DMS53 treated with DMSO at 0.1 percent for 48 hours (cell line): Measurements from ENCODE around the gene TSPAN32.

Experiments
- DNase-seq: peaks from one replicate; lab custom pipeline; 2025; ENCODE audit not compliant: unreplicated experiment; lab: John Stamatoyannopoulos, UW

The TSPAN32 gene

DNA sequence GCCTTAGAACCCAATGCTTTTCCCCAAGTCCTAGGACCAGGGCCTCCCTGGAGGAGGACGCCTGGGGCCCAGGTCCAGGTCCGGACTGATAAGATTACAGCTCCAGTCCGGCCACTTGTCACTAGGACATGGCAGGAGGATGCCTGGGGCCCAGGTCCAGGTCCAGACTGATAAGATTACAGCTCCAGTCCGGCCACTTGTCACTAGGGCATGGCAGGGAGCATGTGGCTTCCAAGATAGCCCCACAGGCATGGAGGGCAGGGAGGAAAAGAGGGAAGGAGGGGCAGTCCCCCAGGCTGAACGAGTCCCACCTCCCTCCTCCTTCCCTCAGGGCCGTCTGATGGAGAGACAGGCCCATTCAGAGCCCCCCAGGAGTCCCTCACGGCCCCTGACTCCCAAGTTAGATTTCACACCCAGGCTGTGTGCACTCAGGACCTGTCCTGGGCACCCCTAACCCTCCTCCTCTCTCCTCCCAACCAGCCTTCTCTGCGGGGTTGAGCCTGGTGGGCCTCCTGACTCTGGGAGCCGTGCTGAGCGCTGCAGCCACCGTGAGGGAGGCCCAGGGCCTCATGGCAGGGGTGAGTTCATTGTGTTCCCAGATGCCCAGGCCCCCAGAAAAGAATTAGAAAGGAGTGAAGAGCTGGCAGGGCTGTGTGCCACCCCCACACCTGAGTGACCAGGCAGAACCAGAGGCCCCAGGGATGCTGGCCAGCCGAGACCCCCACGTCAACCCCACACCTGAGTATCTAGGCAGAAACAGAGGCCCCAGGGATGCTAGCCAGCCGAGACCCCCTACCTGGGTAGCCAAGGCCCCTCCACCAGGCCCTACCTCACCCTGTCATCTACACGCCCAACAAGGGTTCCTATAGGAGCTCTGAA, 2.1 kb downstream of the TSPAN32 start:
- DNase-seq, result no peak

GRCh38 chr11:2304506-2305139, 2.8 kb downstream of the TSPAN32 start:
- no peak for DNase-seq

DNA sequence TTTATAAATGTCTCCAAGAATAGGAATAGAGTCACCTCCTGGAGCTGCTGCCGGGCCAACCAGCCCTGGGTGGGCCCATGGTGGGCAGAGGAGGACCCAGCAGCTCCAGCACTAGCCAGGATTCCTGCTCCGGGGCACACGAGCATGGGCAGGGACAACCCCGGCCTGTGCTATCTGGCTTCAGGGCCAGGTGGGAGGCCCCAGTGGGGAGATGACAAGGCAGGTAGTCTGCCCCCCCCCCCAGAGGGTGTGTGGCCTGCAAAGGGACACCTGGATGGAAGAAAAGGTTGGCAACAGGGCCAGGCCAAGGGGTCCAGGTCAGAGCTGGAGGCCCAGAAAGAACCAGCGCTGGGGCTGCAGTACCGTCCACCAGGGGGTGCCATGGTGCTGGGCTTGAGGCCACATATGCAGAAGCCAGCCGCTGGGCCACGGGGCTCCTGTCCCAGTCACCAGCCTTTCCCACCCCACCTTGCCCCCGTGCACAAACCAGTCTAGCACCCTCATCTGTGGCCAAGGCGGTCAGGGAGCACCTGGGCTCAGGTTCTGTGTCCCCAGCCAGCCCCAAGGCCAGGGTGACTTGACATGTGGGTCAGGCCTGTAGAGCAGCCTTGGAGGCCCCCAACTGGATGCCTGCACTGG, 3.4 kb downstream of the TSPAN32 start:
- DNase-seq, result peak; percentile 55

GRCh38 chr11:2305788-2306451, 4.1 kb downstream of the TSPAN32 start:
- DNase-seq, result no peak

DNA sequence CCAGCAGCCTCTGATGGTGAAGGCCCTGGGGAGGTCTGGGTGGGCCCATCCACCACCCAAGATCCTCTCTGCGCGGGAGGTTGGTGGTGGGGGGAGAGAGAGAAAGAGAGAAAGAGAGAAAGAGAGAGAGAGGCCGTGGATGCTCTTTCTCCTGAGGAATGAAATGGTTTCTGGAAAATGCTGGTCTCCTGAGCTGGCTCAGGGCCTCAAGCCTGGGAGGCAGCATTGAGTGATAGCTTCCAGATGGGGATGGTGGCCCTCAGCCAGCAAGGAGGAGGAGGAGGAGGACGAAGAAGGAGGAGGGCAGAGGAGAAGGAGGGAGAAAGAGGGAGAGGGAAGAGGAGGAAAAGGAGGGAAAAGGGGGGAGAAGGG, 4.6 kb downstream of the TSPAN32 start:
- DNase-seq, result no peak

GRCh38 chr11:2306877-2307500, 5.2 kb downstream of the TSPAN32 start:
- DNase-seq, result no peak

DNA sequence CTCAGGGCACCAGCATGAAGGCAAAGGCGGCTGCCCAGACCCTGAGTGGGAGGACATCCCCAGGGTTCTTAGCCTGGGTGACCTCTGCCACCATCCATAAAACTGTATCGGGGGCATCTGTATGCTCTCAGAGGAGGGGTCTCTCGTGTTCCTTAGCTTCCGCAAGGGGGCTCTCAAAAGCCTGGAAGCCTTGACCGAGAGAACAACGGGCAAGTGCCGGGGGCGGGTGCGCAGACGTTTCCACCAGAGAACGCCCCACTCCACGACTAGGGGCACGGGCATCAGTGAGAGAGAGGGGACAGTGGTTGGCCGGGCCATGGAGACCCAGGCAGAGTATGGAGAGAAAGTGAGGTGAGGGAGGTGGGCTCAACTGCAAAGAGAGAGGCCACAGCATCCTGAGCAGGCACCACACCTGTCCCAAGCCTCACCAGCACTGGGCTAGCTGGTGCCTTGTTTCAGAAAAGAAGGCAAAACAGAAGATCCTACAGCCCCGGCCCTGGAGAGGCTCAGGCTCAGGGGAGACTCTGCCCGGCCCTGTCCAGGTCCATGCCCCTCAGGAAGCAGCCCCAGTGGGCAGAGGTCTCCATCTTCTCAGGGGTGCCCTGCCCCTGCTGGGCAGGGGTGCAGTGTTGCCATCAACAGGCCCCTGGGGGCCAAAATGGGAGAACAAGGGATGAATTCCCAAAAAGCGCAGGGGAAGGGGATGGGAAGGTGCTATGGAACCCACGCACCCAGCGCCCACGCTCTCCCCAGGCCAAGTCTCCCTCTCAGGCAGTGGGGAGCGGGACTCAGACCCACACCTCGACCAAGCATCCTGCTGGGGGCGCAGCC, 5.9 kb downstream of the TSPAN32 start:
- DNase-seq, result no peak

DNA sequence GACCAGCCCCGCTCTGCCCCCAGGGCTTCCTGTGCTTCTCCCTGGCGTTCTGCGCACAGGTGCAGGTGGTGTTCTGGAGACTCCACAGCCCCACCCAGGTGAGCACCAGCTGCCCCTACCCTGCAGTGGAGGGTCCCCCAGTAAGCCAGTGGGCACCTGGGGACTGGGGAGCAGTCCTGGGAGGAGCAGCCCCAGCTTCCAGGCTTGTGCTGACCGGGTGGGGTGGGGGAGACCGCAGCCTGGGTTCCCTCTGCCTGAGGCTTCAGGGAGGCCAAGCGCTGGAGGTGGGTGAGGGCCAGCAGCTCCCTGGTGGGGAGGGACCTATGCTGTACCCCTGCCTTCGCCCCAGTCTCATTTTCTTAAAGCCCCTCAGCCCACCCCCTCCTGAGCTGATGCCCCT, 6.9 kb downstream of the TSPAN32 start:
- DNase-seq, result no peak

GRCh38 chr11:2309251-2310072, 7.6 kb downstream of the TSPAN32 start:
- DNase-seq, result no peak

DNA sequence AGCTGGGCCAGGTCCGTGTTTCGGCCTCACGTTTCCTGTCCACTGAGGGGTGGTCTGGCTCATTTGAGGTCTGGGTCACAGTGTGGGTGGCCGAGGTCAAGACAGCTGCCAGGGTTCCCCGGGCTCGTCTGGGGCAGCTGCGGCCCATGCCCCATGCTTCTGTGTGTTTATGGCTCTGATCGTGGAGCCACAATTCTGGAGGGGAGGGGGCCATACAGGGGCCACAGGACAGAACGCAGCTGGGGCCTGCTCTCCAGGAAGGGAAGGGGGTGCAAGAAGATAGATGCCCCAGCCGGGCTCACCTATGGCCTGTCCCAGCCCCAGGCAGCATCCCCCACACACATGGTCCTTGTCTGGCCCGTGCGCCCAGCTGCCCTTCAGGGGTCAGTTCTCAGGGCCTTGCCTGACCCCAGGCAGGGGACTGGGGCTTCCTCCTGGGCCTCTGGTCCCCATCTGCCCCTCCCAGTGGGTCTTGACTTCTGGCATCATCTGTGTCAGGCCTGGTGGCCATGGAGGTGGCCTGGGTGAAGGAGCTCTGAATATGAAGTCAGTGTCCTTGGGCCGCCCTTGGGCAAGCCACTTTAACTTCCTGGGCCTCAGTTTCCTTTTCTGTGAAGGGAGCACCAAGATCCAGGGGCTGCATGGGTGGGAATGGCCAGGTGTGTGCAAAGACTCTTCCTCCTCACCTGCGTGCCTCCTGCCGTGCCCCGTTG, 8.4 kb downstream of the TSPAN32 start:
- no peak for DNase-seq

DNA sequence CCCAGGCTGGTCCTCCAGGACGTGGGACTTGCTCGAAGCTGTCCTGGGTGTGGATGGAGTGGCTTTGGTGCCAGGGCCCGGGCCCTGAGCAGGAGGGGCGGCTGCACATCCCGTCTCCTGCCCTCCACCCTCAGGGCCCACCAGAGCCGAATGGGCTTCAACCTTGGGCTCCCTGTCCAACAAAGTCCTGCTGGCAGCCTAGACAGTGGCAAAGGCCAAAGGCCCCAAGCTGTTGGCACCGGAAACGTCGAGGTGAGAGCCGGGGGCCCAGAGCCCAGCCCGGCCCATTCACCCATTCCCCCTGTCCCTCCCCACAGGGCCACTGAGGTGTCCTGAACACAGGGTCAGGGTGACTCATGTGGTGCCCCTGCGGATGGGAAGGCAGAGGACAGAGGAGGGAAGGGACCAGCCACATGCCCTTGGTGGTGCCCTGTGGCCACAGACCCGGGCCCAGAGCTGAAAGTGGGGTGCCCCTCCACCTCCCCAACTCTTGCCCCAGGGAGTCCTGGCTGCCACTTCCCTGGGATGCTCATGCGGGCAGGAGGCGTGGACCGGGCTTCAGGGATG, 9.1 kb downstream of the TSPAN32 start:
- DNase-seq, result no peak

DNA sequence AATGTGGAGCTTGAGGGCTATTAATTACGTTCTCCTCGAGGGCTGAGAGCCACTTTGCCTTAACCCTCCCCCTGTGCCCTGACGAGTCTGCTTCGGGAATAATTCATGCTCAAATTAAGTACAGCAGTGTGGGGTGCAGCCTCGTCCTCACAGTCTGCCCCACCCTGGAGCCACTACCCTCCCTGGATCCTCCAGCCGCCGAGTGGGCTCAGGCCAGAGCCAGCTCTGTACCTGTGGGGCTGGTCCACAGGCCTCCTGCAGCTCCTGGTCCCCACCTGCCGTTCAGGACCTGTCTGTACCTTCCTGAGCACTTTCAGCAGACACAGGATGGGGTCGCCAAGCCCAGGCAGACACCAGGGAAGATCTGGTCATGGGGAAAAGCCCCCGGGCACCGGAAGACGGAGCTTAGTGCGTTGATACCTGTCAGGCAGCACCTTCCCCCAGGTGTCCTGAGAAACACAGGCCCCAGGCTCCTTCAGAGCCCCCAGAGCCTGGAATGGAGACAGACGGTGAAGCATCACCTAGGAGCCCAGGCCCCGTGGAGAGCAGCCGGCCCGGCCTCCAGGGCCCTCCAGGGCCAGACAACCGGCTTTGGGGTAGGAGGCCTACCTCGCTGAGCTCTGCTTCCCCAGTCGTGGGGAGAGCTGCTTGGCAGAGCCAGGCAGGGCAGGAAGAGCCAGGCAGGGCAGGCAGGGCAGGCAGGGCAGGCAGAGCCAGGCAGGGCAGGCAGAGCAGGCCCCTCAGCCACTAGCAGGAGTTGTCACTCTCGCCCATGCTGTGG, 9.7 kb downstream of the TSPAN32 start:
- DNase-seq, result no peak

DNA sequence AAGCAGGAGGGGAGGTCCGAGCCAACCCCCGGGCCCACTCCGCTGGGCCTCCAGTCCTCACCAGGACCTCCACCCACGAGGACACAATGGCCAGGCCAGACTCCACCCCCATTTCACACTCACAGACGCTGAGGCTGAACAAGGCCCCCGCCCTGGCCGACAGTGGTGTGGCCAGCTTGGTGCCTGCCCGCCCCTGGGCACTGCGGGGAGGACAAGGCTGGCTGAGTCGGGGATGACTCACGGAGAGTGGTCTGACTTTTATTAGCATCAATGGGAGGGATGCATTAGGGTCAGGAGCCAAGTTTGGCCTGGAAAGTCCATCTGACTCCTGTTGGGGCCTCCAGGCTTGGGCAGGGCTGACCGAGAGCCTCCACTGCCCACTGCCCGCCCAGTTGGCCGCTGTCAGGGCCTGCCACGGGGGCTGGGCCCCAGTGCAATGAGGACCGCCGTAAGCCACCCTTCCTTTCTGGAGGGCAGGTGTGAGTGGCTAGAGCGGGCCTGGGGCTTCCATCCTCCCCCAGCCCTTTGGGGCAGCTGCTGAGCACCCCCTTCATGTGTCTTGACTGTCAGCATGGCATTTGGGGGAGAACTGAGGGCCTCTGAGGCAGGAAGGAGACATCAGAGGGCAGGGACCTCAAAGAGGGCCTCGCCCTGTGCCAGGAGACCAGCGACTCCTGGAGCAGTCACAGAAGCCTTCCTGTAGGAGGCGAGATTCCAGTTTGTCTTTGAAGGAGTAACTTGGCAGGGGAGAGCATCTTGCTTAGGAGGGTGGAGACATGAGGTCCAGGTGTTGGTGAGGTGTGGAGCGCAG, 10.6 kb downstream of the TSPAN32 start:
- no peak for DNase-seq

DNA sequence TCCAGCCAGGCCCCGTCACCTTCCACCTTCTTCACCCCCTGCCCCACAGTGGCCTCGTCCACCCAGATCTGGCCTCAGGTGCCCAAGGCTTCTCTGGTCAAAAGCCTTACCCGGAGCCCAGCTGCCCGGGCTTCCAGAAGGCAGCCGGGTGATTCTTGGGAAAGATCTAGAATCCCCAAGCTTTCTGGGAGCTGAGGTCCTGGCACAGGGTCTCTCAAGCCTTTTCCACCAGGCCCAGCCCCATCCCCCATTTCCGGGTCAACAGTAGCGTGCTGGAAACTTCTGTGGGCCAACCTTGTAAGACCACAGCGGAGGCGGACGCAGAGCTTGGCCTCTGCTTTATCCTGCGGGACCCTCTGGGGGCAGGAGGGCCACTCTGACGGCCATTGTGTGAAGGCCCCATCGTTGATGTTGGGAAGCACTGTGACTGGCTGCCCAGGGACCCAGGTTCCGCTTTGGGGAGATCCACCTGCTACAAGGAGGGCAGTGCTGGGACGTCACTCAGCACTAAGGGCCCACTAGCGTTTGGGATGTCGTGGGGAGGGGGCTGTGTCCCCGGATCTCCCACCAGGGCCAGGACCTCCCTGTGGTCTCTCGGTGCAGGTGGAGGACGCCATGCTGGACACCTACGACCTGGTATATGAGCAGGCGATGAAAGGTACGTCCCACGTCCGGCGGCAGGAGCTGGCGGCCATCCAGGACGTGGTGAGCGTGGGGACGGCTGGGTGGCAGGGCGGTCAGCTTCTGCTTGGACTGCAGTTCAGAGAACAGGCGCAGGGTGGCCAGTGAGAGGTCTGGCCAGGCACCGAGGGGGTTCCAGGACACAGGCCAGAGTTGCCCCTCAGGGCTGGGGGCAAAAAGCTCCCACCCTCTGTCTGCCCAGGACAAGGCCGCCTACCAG, 11.5 kb downstream of the TSPAN32 start:
- DNase-seq, result peak; percentile 9

- DNase-seq, result no peak
Measured at GRCh38 chr11:2314136-2314524, 12.3 kb downstream of the TSPAN32 start.
